Measurements from ENCODE around the gene HSPA14.

DNA sequence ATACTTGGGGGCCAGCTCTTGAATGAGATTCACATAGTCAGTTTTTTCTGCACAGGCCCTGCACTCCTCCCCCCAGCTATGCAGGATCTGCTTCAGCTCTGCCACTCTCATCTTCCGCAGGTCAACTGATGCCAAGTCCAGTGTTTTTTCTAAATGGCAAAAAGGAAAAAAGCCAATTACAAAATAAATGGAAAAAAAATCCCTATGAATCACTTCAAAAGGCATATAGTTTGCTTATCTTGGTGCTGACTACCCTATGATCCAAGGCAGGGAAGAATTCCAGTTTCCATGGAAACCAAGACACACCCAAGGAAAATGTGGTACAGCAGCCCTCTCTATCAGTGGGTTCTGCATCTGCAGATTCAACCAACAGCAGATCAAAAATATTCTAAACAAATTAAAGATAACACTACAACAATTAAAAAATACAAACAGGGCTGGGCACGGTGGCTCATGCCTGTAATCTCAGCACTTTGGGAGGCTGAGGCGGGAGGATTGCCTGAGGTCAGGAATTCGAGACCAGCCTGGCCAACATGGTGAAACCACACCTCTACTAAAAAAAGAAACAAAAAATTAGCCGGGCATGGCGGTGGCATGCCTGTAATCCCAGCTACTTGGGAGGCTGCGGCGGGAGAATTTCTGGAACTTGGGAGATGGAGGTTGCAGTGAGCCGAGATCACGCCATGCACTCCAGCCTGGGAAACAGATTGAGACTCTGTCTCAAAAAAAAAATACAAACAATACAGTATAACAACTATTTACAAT is 17.9 kb upstream of the HSPA14 start:
- TF ChIP-seq, protein P1, sequence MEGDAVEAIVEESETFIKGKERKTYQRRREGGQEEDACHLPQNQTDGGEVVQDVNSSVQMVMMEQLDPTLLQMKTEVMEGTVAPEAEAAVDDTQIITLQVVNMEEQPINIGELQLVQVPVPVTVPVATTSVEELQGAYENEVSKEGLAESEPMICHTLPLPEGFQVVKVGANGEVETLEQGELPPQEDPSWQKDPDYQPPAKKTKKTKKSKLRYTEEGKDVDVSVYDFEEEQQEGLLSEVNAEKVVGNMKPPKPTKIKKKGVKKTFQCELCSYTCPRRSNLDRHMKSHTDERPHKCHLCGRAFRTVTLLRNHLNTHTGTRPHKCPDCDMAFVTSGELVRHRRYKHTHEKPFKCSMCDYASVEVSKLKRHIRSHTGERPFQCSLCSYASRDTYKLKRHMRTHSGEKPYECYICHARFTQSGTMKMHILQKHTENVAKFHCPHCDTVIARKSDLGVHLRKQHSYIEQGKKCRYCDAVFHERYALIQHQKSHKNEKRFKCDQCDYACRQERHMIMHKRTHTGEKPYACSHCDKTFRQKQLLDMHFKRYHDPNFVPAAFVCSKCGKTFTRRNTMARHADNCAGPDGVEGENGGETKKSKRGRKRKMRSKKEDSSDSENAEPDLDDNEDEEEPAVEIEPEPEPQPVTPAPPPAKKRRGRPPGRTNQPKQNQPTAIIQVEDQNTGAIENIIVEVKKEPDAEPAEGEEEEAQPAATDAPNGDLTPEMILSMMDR (IDR thresholded peaks at IDR 0.05; ENCODE audit: low read depth, low read length, poor library complexity, severe bottlenecking): no peak
- TF ChIP-seq EZH2phosphoT487 (IDR thresholded peaks at IDR 0.05; ENCODE audit: borderline replicate concordance, low read length): no peak
